GM23338 (cell line): Measurements from ENCODE around the gene EFCAB12.

Experiments used
- CTCF ChIP-seq, 2 experiments: fragments of 200-600 bp in 1 of 2; sonication (generic) in 1 of 2; conservative IDR thresholded peaks; 2 replicates each; pipeline versions ENCODE4 v1.5.1 to v1.6.1; 2016 to 2017; ENCODE audit warnings: antibody characterized with exemption in 2 of 2, low read depth in 2 of 2, mild to moderate bottlenecking in 2 of 2, moderate library complexity in 1 of 2
- EZH2 ChIP-seq: fragments of 200-600 bp; sonication (generic); IDR thresholded peaks from one replicate; pipeline ENCODE4 v1.8.0; 2017; ENCODE audit warnings: antibody characterized with exemption, mild to moderate bottlenecking, low read depth; ENCODE audit not compliant: unreplicated experiment
- POLR2AphosphoS5 ChIP-seq: IDR thresholded peaks from 2 replicates; pipeline ENCODE4 v1.6.1; 2016; ENCODE audit warnings: antibody characterized with exemption, low read depth

GRCh38 chr3:129460155-129460554 is 31.7 kb upstream of the EFCAB12 start:
- TF ChIP-seq EZH2 (no peak), CTCF (conservative IDR thresholded peaks at IDR 0.05; ENCODE audit: low read depth in 2 of 2) (no peak), POLR2AphosphoS5 (no peak)
